GM18517 (cell line): ENCODE measurements around the gene GNPDA1.
A peak's percentile ranks its signal among the peaks of the same experiment; 100 is the strongest.

Source experiments
- ATAC-seq: cut with Tn5 transposase; IDR thresholded peaks from one replicate; pipeline ENCODE4 v1.9.1; 2021; ENCODE audit warnings: mild to moderate bottlenecking, moderate library complexity; ENCODE audit not compliant: unreplicated experiment

GNPDA1 gene

GRCh38 chr5:141995656-141996055, 17.2 kb downstream of the GNPDA1 start:
- no peak for ATAC-seq

GRCh38 chr5:141994511-141995136, 18.2 kb downstream of the GNPDA1 start:
- no peak for ATAC-seq

- ATAC-seq = peak; percentile 74
Observed at GRCh38 chr5:141992349-141992963, 20.4 kb downstream of the GNPDA1 start.

- ATAC-seq = no peak
Observed at GRCh38 chr5:141989720-141990119, 23.1 kb downstream of the GNPDA1 start.

- no peak for ATAC-seq
Observed at GRCh38 chr5:141986072-141986471, 26.8 kb downstream of the GNPDA1 start.

GRCh38 chr5:141982626-141983025, 30.2 kb downstream of the GNPDA1 start:
- no peak for ATAC-seq

- ATAC-seq = no peak
Observed at GRCh38 chr5:141978389-141978788, 34.4 kb downstream of the GNPDA1 start.

- ATAC-seq = no peak
Observed at GRCh38 chr5:141976176-141976575, 36.7 kb downstream of the GNPDA1 start.

GRCh38 chr5:141973871-141974595, 38.8 kb downstream of the GNPDA1 start:
- ATAC-seq = no peak

GRCh38 chr5:141969783-141970771, 42.8 kb downstream of the GNPDA1 start:
- ATAC-seq = peak; percentile 66

- peak; percentile 84 for ATAC-seq
Observed at GRCh38 chr5:141968914-141969608, 43.8 kb downstream of the GNPDA1 start, which contains the start of gene RNF14. Gene RNF14, plus strand, starts transcription at chr5:141969105. Its CDS starts 4,484 bp downstream, at chr5:141973589.

GRCh38 chr5:141966963-141967333, 45.9 kb downstream of the GNPDA1 start:
- no peak for ATAC-seq

GRCh38 chr5:141966275-141966962, 46.4 kb downstream of the GNPDA1 start:
- no peak for ATAC-seq

- ATAC-seq = no peak
Observed at GRCh38 chr5:141965071-141965470, 47.8 kb downstream of the GNPDA1 start.

- ATAC-seq = no peak
Observed at GRCh38 chr5:141963701-141964100, 49.1 kb downstream of the GNPDA1 start.

GRCh38 chr5:141961466-141961865, 51.4 kb downstream of the GNPDA1 start:
- no peak for ATAC-seq

GRCh38 chr5:141960449-141961323, 52.1 kb downstream of the GNPDA1 start:
- ATAC-seq = peak; percentile 90

GRCh38 chr5:141960018-141960417, 52.8 kb downstream of the GNPDA1 start:
- ATAC-seq = no peak
